HG03196 (cell line): Measurements from ENCODE around the gene NPBWR2.
A peak's percentile ranks its signal among the peaks of the same experiment; 100 is the strongest.
"Not testable (repeated sequence)": the region's sequence is repeated elsewhere in the genome, so short reads cannot be mapped to it uniquely, and the experiment has no call there.

ENCODE experiments used
- ATAC-seq: cut with Tn5 transposase; IDR thresholded peaks from one replicate; pipeline ENCODE4 v1.9.1; 2021; ENCODE audit not compliant: unreplicated experiment

Gene NPBWR2

DNA sequence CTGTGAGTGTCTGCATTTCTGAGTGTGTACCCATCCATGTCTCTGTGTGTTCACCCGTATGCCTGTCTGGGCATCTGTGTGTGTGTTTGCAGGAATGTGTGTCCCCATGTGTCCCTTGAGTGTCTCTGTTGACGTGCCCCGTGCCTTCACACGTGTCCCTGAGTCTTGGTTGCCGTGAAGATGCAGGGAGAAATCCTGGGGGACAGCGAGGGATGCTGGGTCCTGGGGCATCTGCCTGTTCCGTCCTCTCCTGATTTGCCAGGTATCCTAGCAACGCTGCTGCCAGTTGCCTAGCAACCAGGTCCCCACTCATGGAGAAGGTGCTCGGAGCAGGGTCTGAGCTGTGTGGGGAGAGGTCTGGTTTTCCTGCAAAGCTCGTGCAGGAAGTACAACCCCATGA lies 17.2 kb downstream of the NPBWR2 start:
- no peak for ATAC-seq

GRCh38 chr20:64088586-64088985 lies 18.8 kb downstream of the NPBWR2 start:
- ATAC-seq, result not testable (repeated sequence)

- ATAC-seq, result not testable (repeated sequence)
Observed at GRCh38 chr20:64087226-64087825, 20.0 kb downstream of the NPBWR2 start.

- no peak for ATAC-seq
Observed at GRCh38 chr20:64086801-64087200, 20.6 kb downstream of the NPBWR2 start.

GRCh38 chr20:64084685-64085152 lies 22.6 kb downstream of the NPBWR2 start:
- ATAC-seq, result no peak

- ATAC-seq, result no peak
Observed at GRCh38 chr20:64083804-64084684, 23.3 kb downstream of the NPBWR2 start, which contains the start of gene LKAAEAR1. Gene LKAAEAR1 (minus strand): TSS chr20:64084398. CDS start chr20:64084219, 179 bp downstream.

- ATAC-seq, result no peak
Observed at GRCh38 chr20:64083378-64083803, 24.0 kb downstream of the NPBWR2 start.

DNA sequence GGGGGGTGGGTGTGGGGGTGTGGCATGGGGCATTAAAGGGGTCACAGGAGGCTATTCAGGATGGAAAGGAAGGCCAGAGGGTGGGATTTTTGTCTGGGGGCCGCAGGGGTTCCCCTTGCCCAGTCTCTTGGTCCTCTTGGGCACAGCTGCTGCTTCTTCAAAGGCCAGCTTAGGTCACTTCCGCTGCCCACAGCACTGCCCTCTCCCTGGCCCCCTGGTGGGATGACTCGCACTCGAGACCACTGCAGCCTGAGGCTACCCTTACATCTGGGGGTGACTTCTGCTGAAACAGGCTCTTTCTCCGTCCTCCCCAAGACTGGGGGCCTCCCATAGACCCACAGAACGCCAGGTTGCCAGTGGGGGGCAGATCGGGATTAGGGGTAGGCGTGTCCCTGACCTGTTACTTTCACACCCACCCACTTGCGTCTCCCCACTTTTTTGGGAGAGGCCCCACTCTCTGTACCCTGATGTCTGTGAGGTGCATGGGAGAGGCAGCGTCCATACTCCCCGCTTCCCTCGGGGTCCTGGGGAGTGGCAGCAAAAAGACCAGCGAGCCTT lies 24.5 kb downstream of the NPBWR2 start:
- ATAC-seq, result no peak

DNA sequence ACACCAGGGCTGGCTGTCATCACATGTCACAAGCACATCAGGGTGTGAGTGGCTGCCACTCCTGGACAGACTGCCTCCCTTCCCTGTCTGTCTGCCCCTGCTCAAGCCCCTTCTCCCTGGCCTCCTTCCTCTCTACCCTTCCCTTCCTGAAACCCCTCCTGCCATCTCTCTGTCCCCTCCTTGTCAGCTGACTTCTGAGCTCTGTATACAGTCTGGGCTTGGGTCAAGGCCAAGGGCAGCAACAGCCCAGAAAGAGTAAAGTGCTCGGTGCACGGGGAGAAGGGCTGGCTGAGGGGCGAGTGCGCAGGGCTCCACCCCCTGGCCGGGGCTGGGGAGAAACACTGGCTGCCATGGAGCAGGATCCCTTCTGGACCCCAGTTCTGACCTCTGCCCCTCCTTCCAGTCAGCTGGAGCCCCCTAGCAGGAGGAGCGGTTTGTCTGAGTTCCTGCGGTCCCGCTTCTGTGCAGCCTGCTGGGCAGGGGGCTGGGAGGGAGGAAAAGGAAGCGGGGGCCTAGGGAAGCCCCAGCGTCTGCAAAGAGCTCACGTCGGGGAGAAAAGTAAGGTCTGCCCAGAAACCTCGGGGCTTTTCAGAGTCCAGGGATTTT lies 25.1 kb downstream of the NPBWR2 start:
- no peak for ATAC-seq

DNA sequence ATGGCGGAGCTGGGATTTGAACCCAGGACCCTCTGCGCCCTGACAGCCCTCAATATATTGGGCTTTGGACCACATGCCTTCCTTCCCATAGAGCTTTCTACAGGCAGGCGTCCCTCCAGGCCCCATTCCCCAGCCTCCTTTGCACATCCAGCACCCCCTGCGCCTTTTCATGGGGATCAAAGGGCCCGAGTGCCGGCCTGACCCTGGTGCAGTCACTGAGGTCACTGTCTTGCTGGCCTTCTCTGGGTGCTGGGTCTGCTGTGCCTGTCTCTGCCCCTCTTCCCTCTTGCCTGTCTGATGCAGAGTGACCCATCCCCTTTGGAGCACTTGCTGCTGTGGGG lies 25.8 kb downstream of the NPBWR2 start:
- no peak for ATAC-seq

- no peak for ATAC-seq
Observed at GRCh38 chr20:64080813-64081623, 26.3 kb downstream of the NPBWR2 start.

DNA sequence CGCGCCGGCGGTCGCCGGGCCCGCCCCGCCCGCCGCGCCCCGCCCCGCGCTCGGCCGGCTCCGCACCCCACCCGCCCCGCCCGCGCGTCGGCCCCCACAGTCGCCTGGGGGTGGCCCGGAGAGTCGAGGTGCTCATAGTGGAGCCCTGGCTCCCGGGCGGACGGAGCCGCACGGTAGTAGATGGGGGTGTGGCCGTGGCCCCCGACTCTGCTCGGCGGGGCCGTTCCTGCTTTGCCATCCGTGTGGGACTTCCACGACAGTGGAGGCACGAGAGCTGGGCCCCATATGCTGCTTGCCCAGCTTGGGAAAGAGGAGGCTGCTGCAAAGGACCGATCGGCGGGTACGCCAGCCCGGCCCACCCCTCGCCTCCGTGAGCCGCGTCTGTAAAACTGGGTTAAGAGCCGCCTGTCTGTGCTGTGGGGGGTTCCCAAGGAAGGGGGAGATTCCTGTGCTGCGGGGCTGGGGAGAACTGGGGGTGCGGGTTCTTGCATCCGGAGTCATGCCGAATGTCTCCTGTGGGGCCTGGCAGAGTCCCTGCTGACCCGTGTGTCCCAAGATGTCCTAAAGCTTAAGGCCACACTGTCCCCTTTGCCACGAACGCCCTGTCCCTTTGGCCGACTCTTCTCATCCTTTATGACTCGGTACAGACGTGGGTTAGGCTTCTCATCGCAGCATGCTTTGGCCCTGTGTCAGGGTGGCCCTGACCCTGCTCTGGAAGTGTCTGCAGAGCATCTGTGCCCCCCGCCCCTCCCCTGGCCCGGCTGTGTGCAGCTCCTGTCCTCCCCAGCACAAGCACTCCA lies 27.2 kb downstream of the NPBWR2 start, which contains the start of gene OPRL1:
TSS of gene OPRL1 (plus strand) at position 70 of the 800 bp plus-strand sequence. CDS start 12,639 bp downstream, outside the sequence.
- no peak for ATAC-seq

DNA sequence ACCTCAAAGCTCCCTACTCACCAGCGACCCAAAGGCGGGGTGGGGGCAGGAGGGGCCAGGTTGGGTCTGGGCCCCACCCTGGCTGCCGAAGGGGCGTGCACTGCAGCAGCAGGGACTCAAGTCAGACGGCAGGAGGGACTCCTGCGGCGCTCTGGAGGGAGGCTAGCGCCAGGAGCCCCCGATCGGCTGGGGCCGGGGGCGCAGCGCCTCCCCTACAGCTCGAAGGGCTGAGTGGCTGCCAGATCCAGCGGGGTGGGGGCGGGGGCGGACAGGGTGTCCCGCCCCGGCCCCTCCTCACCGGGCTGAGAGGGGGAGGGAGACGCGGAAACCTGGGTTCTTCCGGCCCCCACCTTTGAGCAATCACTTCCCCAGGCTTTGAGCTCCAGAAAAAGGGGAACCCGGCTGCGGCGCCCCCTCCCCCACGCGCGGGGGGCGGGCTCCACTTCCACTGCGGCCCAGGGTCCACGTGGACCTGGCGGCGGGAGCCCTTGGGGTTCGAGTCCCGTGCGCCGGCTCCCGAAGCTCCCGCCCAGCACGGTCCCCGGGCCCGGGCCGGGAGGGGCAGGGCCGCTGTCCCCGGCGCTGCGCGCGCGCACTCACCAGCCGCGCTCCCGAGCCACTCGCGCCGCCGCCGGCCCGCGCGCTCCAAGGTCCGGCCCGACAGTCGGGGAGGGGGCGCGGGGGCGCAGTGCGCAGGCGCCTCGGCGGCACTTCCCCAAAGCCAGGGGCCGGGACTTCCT lies 27.9 kb downstream of the NPBWR2 start, which contains the start of gene RGS19:
TSS of gene RGS19 (minus strand) at position 246 of the 740 bp plus-strand sequence. CDS start 2,632 bp downstream, outside the sequence.
- peak; percentile 31 for ATAC-seq

DNA sequence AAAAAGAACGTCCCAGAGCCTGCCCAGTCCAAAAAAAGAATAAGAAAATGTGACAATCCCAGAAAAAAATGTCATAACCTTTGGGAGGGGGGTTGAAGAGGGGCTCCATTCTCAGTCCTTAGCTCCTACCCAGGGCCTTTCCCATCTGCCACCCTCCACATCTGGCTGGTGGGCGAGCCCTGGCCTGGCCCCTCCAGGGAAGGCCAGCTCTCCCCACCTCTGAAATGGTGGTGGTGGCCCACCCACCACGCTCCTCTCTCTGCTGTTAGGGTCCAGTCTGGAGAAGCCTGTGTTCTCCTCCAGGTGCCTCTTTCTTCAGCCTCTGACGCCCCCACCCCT lies 28.5 kb downstream of the NPBWR2 start:
- no peak for ATAC-seq

DNA sequence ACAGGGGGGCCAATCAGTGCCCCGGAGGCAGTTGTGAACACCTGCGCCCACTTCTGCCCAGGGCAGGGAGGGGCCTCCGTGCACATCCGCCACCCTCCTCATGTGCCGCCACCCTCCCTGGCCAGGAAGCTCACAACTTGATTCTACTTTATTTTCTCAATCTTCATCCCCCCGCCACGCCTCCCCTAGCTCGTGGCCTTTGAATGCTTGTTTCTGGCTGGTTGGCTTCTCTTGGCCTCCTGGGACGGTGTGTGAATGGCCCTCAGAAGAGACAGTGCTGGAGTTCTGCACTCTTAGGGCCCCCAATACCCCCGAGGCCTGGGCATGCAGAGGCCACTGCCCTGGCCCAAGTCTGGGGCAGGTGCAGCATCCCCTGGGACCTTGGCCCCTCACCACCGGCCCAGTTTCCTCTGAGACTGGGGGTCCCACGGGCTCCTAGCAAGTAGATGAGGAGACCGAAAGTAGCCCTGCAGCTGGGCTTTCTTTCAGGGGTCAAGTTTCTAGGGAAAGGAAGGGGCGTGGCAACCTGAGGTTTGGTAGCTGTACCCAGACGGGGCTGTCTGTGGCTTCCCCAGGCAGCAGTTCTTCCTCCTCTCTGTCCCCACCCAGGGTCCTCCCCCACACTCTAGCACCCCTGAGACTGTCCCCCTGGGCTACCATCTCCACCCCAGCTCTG lies 29.4 kb downstream of the NPBWR2 start:
- ATAC-seq, result no peak

DNA sequence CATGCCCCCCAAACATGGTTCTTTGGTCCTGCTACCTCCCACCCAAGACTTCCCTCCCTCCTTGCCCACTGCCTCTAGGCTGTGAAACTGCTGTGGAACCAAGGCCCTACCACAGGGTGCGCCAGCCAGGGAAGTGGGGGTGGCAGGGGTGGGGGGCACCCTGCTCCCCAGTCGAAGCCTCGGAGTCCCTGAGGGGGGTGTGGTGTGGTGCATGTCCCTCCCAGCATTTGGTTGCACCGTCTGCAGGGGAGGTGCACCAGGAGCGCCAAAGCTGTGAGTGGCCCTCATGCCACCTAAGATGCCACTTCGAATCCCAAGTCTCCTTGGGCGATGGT lies 29.9 kb downstream of the NPBWR2 start:
- no peak for ATAC-seq

DNA sequence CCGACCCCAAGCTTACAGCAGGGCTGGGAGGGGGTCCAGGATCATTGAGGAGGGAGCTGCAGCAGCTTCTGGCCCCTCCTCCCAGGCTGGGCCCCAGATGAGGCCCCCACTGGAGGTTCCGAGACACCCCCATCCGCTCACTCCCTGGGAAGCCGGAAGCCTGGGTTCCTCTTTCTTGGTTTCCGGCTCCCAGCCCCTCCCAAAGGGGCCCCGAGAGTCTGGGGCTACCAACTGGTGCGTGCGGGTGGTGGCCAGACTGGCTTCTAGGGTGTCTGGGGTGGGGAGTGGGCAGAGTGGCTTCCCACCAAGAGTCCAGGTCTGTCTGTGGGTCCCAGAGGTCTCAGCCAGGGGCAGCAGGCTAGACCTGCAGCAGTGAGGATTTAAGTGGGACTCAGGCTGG lies 30.3 kb downstream of the NPBWR2 start:
- ATAC-seq, result no peak
